Stimulated activated CD8-positive, alpha-beta memory T cell treated with anti-CD3 and anti-CD28 coated beads, Interleukin-12 subunit alpha, Interleukin-12 subunit beta, amount 100 ng/mL, for 24 hours (primary cell): ENCODE data around the gene FJX1.

ENCODE experiments used
- DNase-seq: peaks from one replicate; pipeline ENCODE4 v3.0.0-alpha.2; 2020; ENCODE audit errors: extremely low read depth

The FJX1 gene

GRCh38 chr11:35617687-35618496 is at the start of gene FJX1:
TSS of gene FJX1 (plus strand) at chr11:35618460. CDS start at chr11:35618637, 177 bp downstream.
- no peak for DNase-seq

- no peak for DNase-seq
Measured at GRCh38 chr11:35571696-35572095, 46.6 kb upstream of the FJX1 start.

GRCh38 chr11:35579557-35580396 is 38.5 kb upstream of the FJX1 start:
- DNase-seq: no peak

GRCh38 chr11:35580397-35580781 is 37.9 kb upstream of the FJX1 start:
- DNase-seq: no peak

GRCh38 chr11:35582033-35582432 is 36.2 kb upstream of the FJX1 start:
- DNase-seq: no peak

- no peak for DNase-seq
Measured at GRCh38 chr11:35583126-35583525, 35.1 kb upstream of the FJX1 start.

- DNase-seq: no peak
Measured at GRCh38 chr11:35583843-35584242, 34.4 kb upstream of the FJX1 start.

GRCh38 chr11:35584321-35584720 is 33.9 kb upstream of the FJX1 start:
- DNase-seq: no peak

- no peak for DNase-seq
Measured at GRCh38 chr11:35585416-35585815, 32.8 kb upstream of the FJX1 start.

GRCh38 chr11:35586222-35586621 is 32.0 kb upstream of the FJX1 start:
- no peak for DNase-seq

GRCh38 chr11:35587972-35588371 is 30.3 kb upstream of the FJX1 start:
- no peak for DNase-seq

- DNase-seq: no peak
Measured at GRCh38 chr11:35588627-35589026, 29.6 kb upstream of the FJX1 start.

GRCh38 chr11:35589281-35589680 is 29.0 kb upstream of the FJX1 start:
- DNase-seq: no peak

GRCh38 chr11:35590412-35590811 is 27.8 kb upstream of the FJX1 start:
- no peak for DNase-seq

- no peak for DNase-seq
Measured at GRCh38 chr11:35593143-35593542, 25.1 kb upstream of the FJX1 start.

GRCh38 chr11:35594680-35595079 is 23.6 kb upstream of the FJX1 start:
- DNase-seq: no peak

GRCh38 chr11:35598254-35599125 is 19.8 kb upstream of the FJX1 start:
- DNase-seq: no peak

- no peak for DNase-seq
Measured at GRCh38 chr11:35600331-35600838, 17.9 kb upstream of the FJX1 start.

GRCh38 chr11:35602160-35602793 is 16.0 kb upstream of the FJX1 start:
- no peak for DNase-seq

- no peak for DNase-seq
Measured at GRCh38 chr11:35602979-35603378, 15.3 kb upstream of the FJX1 start.

- no peak for DNase-seq
Measured at GRCh38 chr11:35605706-35606105, 12.6 kb upstream of the FJX1 start.
